HEK293 (cell line): Measurements from ENCODE around the gene CKAP2L.

Experiments
- GLI2 ChIP-seq: fragments of 450-650 bp; formaldehyde crosslinking; IDR thresholded peaks from 2 replicates; pipeline ENCODE4; 2017; ENCODE audit warnings: missing biosample characterization, missing genetic modification characterization, low read depth, borderline replicate concordance
- KLF9 ChIP-seq: fragments of 450-650 bp; formaldehyde crosslinking; IDR thresholded peaks from 2 replicates; pipeline ENCODE4 v1.5.1; 2016; ENCODE audit warnings: missing biosample characterization, missing genetic modification characterization, low read depth
- OVOL3 ChIP-seq: fragments of 450-650 bp; formaldehyde crosslinking; IDR thresholded peaks from 2 replicates; pipeline ENCODE4 v1.5.1; 2016; ENCODE audit warnings: missing biosample characterization, missing genetic modification characterization
- RBAK ChIP-seq: fragments of 450-650 bp; formaldehyde crosslinking; IDR thresholded peaks from 2 replicates; pipeline ENCODE4 v1.5.1; 2016; ENCODE audit warnings: missing biosample characterization, missing genetic modification characterization
- TCF7L2 ChIP-seq: IDR thresholded peaks from 2 replicates; pipeline ENCODE4 v1.6.1; 2011; ENCODE audit warnings: low read depth, mild to moderate bottlenecking, inconsistent platforms, low read length, moderate library complexity, borderline replicate concordance
- ZBTB10 ChIP-seq: fragments of 450-650 bp; formaldehyde crosslinking; IDR thresholded peaks from 2 replicates; pipeline ENCODE4 v1.5.1; 2016; ENCODE audit warnings: missing biosample characterization, missing genetic modification characterization
- ZFP37 ChIP-seq: fragments of 450-650 bp; formaldehyde crosslinking; IDR thresholded peaks from 2 replicates; pipeline ENCODE4 v1.5.1; 2016; ENCODE audit warnings: missing biosample characterization, missing genetic modification characterization
- ZFP69B ChIP-seq: fragments of 450-650 bp; formaldehyde crosslinking; IDR thresholded peaks from 2 replicates; pipeline ENCODE4 v1.5.1; 2016; ENCODE audit warnings: missing biosample characterization, missing genetic modification characterization
- ZNF121 ChIP-seq: fragments of 450-650 bp; formaldehyde crosslinking; IDR thresholded peaks from 2 replicates; pipeline ENCODE4 v1.5.1; 2016; ENCODE audit warnings: missing biosample characterization, missing genetic modification characterization
- ZNF184 ChIP-seq: fragments of 450-650 bp; IDR thresholded peaks from 2 replicates; pipeline ENCODE4 v1.5.1; 2018; ENCODE audit warnings: missing biosample characterization, mild to moderate bottlenecking, missing genetic modification characterization
- ZNF19 ChIP-seq: fragments of 450-650 bp; formaldehyde crosslinking; IDR thresholded peaks from 2 replicates; pipeline ENCODE4; 2016; ENCODE audit warnings: missing biosample characterization, missing genetic modification characterization, low read depth
- ZNF248 ChIP-seq: fragments of 450-650 bp; formaldehyde crosslinking; IDR thresholded peaks from 2 replicates; pipeline ENCODE4 v1.5.1; 2017; ENCODE audit warnings: missing biosample characterization, missing genetic modification characterization
- ZNF302 ChIP-seq: fragments of 450-650 bp; formaldehyde crosslinking; IDR thresholded peaks from 2 replicates; pipeline ENCODE4 v1.5.1; 2016; ENCODE audit warnings: missing biosample characterization, missing genetic modification characterization, low read depth
- ZNF311 ChIP-seq: fragments of 450-650 bp; formaldehyde crosslinking; IDR thresholded peaks from 2 replicates; pipeline ENCODE4 v1.5.1; 2017; ENCODE audit warnings: missing biosample characterization, missing genetic modification characterization, borderline replicate concordance
- ZNF324 ChIP-seq: fragments of 450-650 bp; formaldehyde crosslinking; IDR thresholded peaks from 2 replicates; pipeline ENCODE4 v1.5.1; 2016; ENCODE audit warnings: missing biosample characterization, missing genetic modification characterization
- ZNF354C ChIP-seq: fragments of 450-650 bp; formaldehyde crosslinking; IDR thresholded peaks from 2 replicates; pipeline ENCODE4 v1.5.1; 2016; ENCODE audit warnings: missing biosample characterization, missing genetic modification characterization, low read depth, borderline replicate concordance
- ZNF366 ChIP-seq: fragments of 450-650 bp; formaldehyde crosslinking; conservative IDR thresholded peaks from 2 replicates; pipeline ENCODE4 v1.5.1; 2016; ENCODE audit warnings: missing biosample characterization, missing genetic modification characterization
- ZNF416 ChIP-seq: fragments of 450-650 bp; formaldehyde crosslinking; IDR thresholded peaks from 2 replicates; pipeline ENCODE4 v1.5.1; 2016; ENCODE audit warnings: missing biosample characterization, missing genetic modification characterization
- ZNF433 ChIP-seq: fragments of 450-650 bp; formaldehyde crosslinking; IDR thresholded peaks from 2 replicates; pipeline ENCODE4 v1.5.1; 2016; ENCODE audit warnings: missing biosample characterization, missing genetic modification characterization, low read depth
- ZNF48 ChIP-seq: fragments of 450-650 bp; formaldehyde crosslinking; IDR thresholded peaks from 2 replicates; pipeline ENCODE4 v1.5.1; 2016; ENCODE audit warnings: missing biosample characterization, missing genetic modification characterization
- ZNF501 ChIP-seq: fragments of 450-650 bp; formaldehyde crosslinking; IDR thresholded peaks from 2 replicates; pipeline ENCODE4 v1.5.1; 2016; ENCODE audit warnings: missing biosample characterization, missing genetic modification characterization
- ZNF521 ChIP-seq: fragments of 450-650 bp; formaldehyde crosslinking; IDR thresholded peaks from 2 replicates; pipeline ENCODE4 v1.5.1; 2017; ENCODE audit warnings: missing biosample characterization, mild to moderate bottlenecking, missing genetic modification characterization
- ZNF560 ChIP-seq: fragments of 450-650 bp; formaldehyde crosslinking; IDR thresholded peaks from 2 replicates; pipeline ENCODE4 v1.5.1; 2017; ENCODE audit warnings: missing biosample characterization, missing genetic modification characterization, borderline replicate concordance
- ZNF561 ChIP-seq: fragments of 450-650 bp; IDR thresholded peaks from 2 replicates; pipeline ENCODE4 v1.5.1; 2018; ENCODE audit warnings: missing biosample characterization, missing genetic modification characterization, borderline replicate concordance
- ZNF623 ChIP-seq: fragments of 450-650 bp; formaldehyde crosslinking; IDR thresholded peaks from 2 replicates; pipeline ENCODE4 v1.5.1; 2016; ENCODE audit warnings: missing biosample characterization, missing genetic modification characterization
- ZNF664 ChIP-seq: fragments of 450-650 bp; formaldehyde crosslinking; IDR thresholded peaks from 2 replicates; pipeline ENCODE4 v1.5.1; 2016; ENCODE audit warnings: missing biosample characterization, missing genetic modification characterization
- ZSCAN30 ChIP-seq: fragments of 450-650 bp; IDR thresholded peaks from 2 replicates; pipeline ENCODE4 v1.5.1; 2018; ENCODE audit warnings: missing biosample characterization, mild to moderate bottlenecking, missing genetic modification characterization, moderate library complexity
- TF ChIP-seq, protein P1 (sequence below): fragments of 450-650 bp; formaldehyde crosslinking; conservative IDR thresholded peaks from 2 replicates; pipeline ENCODE4 v1.5.1; 2016; ENCODE audit warnings: low read depth, missing biosample characterization, missing genetic modification characterization
- TF ChIP-seq, protein P2 (sequence below): fragments of 450-650 bp; formaldehyde crosslinking; IDR thresholded peaks from 2 replicates; pipeline ENCODE4 v1.5.1; 2016; ENCODE audit warnings: missing biosample characterization, missing genetic modification characterization
- TF ChIP-seq, protein P3 (sequence below): fragments of 450-650 bp; formaldehyde crosslinking; IDR thresholded peaks from 2 replicates; pipeline ENCODE4 v1.5.1; 2016; ENCODE audit warnings: missing biosample characterization, missing genetic modification characterization

The CKAP2L gene

DNA sequence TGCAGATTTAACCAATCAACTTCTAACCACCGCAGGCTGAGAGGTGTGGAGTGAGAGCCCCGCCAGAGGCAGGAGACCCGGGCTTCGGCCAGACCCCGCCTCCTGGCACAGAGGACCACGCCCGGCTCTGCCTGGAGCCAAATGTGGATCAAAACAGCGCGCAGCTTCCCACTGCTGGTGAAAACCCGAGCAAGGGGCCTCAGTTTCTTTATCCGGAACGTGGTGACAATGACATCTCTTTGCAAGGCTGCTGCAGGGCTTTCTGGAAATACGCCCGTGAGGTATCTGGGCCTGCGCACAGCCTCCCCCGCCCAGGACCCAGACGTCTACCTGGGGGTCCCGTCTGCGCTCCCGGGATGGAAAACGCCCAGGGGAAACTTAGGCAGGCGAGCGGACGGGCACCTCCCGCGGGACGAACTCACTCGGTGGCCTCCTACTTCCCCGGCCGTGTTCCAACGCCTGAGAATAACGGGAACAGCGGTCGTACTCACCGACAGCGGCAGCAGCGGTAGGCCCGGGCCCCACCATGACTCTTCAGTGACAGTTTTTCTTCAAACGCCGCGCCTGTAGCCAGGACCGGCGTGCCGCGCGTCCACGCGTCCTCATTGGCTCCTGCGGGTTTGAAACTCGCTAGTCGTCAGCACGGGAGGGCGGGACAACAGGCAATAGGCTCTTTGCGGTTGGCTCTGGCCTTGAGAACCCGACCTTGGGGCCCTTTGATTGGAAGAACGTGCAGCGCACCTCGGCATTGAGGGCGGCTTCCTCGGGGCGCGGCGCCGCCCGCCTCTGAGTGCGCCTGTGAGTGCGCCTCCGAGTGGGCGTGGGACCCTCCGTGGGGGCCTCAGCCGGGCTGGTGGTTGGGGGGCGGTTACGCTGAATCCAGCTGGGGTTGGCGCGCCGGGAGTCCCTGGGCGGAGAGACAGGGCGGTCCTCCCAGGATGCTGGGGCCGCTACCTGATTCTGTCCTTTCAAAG lies at the start of gene CKAP2L (continued):
- TF ChIP-seq ZNF48 (tag by site-specific recombination) (no peak), ZNF121 (no peak), ZNF354C (tag by site-specific recombination) (no peak), KLF9 (peak; percentile 91), OVOL3 (0 out of 2 replicates have a peak, but pooled peaks have one; percentile 53), ZNF623 (no peak), RBAK (tag by site-specific recombination) (no peak), ZNF302 (tag by site-specific recombination) (no peak), ZNF366 (tag by site-specific recombination) (no peak), ZNF561 (tag by site-specific recombination) (peak; percentile 52; the same call in 1 of the 2 replicates), ZNF433 (no peak), ZNF560 (no peak), ZNF521 (tag by site-specific recombination) (no peak), ZNF311 (tag by site-specific recombination) (no peak), ZNF324 (tag by site-specific recombination) (no peak), ZNF184 (no peak), TCF7L2 (no peak; the same call in 1 of the 2 replicates), ZBTB10 (tag by site-specific recombination) (no peak), ZNF501 (tag by site-specific recombination) (peak; percentile 5; the same call in 1 of the 2 replicates), ZFP69B (peak; percentile 96), ZFP37 (tag by site-specific recombination) (no peak), ZNF664 (no peak), ZSCAN30 (no peak), ZNF248 (tag by site-specific recombination) (no peak), GLI2 (tag by site-specific recombination) (no peak), ZNF19 (tag by site-specific recombination) (no peak), ZNF416 (tag by site-specific recombination) (no peak)
- TF ChIP-seq, protein P1, sequence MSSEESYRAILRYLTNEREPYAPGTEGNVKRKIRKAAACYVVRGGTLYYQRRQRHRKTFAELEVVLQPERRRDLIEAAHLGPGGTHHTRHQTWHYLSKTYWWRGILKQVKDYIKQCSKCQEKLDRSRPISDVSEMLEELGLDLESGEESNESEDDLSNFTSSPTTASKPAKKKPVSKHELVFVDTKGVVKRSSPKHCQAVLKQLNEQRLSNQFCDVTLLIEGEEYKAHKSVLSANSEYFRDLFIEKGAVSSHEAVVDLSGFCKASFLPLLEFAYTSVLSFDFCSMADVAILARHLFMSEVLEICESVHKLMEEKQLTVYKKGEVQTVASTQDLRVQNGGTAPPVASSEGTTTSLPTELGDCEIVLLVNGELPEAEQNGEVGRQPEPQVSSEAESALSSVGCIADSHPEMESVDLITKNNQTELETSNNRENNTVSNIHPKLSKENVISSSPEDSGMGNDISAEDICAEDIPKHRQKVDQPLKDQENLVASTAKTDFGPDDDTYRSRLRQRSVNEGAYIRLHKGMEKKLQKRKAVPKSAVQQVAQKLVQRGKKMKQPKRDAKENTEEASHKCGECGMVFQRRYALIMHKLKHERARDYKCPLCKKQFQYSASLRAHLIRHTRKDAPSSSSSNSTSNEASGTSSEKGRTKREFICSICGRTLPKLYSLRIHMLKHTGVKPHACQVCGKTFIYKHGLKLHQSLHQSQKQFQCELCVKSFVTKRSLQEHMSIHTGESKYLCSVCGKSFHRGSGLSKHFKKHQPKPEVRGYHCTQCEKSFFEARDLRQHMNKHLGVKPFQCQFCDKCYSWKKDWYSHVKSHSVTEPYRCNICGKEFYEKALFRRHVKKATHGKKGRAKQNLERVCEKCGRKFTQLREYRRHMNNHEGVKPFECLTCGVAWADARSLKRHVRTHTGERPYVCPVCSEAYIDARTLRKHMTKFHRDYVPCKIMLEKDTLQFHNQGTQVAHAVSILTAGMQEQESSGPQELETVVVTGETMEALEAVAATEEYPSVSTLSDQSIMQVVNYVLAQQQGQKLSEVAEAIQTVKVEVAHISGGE (tag by site-specific recombination) = no peak
- TF ChIP-seq, protein P2, sequence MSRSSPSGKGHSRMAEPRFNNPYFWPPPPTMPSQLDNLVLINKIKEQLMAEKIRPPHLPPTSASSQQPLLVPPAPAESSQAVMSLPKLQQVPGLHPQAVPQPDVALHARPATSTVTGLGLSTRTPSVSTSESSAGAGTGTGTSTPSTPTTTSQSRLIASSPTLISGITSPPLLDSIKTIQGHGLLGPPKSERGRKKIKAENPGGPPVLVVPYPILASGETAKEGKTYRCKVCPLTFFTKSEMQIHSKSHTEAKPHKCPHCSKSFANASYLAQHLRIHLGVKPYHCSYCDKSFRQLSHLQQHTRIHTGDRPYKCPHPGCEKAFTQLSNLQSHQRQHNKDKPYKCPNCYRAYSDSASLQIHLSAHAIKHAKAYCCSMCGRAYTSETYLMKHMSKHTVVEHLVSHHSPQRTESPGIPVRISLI (tag by site-specific recombination) = no peak
- TF ChIP-seq, protein P3, sequence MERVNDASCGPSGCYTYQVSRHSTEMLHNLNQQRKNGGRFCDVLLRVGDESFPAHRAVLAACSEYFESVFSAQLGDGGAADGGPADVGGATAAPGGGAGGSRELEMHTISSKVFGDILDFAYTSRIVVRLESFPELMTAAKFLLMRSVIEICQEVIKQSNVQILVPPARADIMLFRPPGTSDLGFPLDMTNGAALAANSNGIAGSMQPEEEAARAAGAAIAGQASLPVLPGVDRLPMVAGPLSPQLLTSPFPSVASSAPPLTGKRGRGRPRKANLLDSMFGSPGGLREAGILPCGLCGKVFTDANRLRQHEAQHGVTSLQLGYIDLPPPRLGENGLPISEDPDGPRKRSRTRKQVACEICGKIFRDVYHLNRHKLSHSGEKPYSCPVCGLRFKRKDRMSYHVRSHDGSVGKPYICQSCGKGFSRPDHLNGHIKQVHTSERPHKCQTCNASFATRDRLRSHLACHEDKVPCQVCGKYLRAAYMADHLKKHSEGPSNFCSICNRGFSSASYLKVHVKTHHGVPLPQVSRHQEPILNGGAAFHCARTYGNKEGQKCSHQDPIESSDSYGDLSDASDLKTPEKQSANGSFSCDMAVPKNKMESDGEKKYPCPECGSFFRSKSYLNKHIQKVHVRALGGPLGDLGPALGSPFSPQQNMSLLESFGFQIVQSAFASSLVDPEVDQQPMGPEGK = peak; percentile 81
